ENCODE measurements around the gene CYB561. TPM values are rescaled to one million over a fixed set of nuclear protein-coding genes. Genes with fewer than 3 reads are reported as not detected.

The CYB561 gene
- total and polyA plus RNA-seq, 9 of the 15 experiments (the other 6 are each of a cell fraction or from before 2014, with no cell fraction given) = 4.0 to 30.8 (median 17.4) TPM

- peak; percentile 43; the same call in 1 of the 2 replicates for TF ChIP-seq MGA (IDR thresholded peaks at IDR 0.05)
- TF ChIP-seq FOSL1 (tag; conservative IDR thresholded peaks at IDR 0.05) = no peak
- TF ChIP-seq REST (IDR thresholded peaks at IDR 0.05; ENCODE audit: borderline replicate concordance) = no peak
- no peak for TF ChIP-seq REST (CRISPR knock-in tag; IDR thresholded peaks at IDR 0.05; ENCODE audit: low read depth)
- no peak for TF ChIP-seq ZNF253 (CRISPR knock-in tag; conservative IDR thresholded peaks at IDR 0.05)
- TF ChIP-seq IRF9 (tag; IDR thresholded peaks at IDR 0.05) = no peak
- no peak for TF ChIP-seq SAFB2 (IDR thresholded peaks at IDR 0.05; ENCODE audit: borderline replicate concordance, low read depth, low read length, severe bottlenecking)
These were observed 4.4 kb upstream of the CYB561 start (continued) for GRCh38 chr17:63450551-63450950.
